WTC11 (cell line): ENCODE data around the gene CALM3. TPM values are rescaled to one million over a fixed set of nuclear protein-coding genes. Genes with fewer than 3 reads are reported as not detected.

ENCODE experiments used
- ATAC-seq: fragments of 200-7000 bp; cut with Tn5 transposase; 2 replicates; pipeline ENCODE4 v1.10.0; 2021; ENCODE audit warnings: mild to moderate bottlenecking, moderate library complexity
- CTCF ChIA-PET: fragments of 300-600 bp; sonication (Branson Sonifier 250); formaldehyde crosslinking; loops from one replicate; lab custom pipeline; 2021; ENCODE audit warnings: antibody characterized with exemption; lab: Charles Lee
- POLR2A ChIA-PET: fragments of 350-600 bp; sonication (Branson Sonifier 250); formaldehyde crosslinking; loops from one replicate; lab custom pipeline; 2021; ENCODE audit warnings: antibody characterized with exemption; lab: Charles Lee
- DNase-seq: peaks from one replicate; pipeline ENCODE4 v3.0.0; 2021; ENCODE audit warnings: low spot score
- H3K27ac Mint-ChIP-seq: 2 replicates; pipeline ENCODE4 v1.8.0; 2021; ENCODE audit warnings: mixed read lengths
- H3K27me3 Mint-ChIP-seq: 2 replicates; pipeline ENCODE4 v1.8.0; 2021; ENCODE audit warnings: low read depth, mild to moderate bottlenecking, moderate library complexity, mixed read lengths
- H3K36me3 Mint-ChIP-seq: 2 replicates; pipeline ENCODE4 v1.8.0; 2021; ENCODE audit warnings: mixed read lengths
- H3K4me1 Mint-ChIP-seq: 2 replicates; pipeline ENCODE4 v1.8.0; 2022; ENCODE audit warnings: mixed read lengths
- H3K4me3 Mint-ChIP-seq: 2 replicates; pipeline ENCODE4 v1.8.0; 2021; ENCODE audit warnings: mild to moderate bottlenecking, moderate library complexity, mixed read lengths
- H3K9me3 Mint-ChIP-seq: 2 replicates; pipeline ENCODE4 v1.8.0; 2021; ENCODE audit warnings: mixed read lengths
- CTCF ChIP-seq: fragments of 200-600 bp; IDR thresholded peaks from 2 replicates; pipeline ENCODE4 v1.8.0; 2022; ENCODE audit warnings: antibody characterized with exemption
- E2F5 ChIP-seq: sonication (generic); formaldehyde crosslinking; IDR thresholded peaks from 2 replicates; pipeline ENCODE4 v1.8.1; 2022; ENCODE audit warnings: mild to moderate bottlenecking, moderate library complexity, missing genetic modification reagents
- EMX1 ChIP-seq: fragments of 250-450 bp; sonication (Bioruptor Pico); IDR thresholded peaks from 2 replicates; pipeline ENCODE4 v1.8.0; 2021; ENCODE audit warnings: mild to moderate bottlenecking
- FOXK1 ChIP-seq: sonication (generic); formaldehyde crosslinking; IDR thresholded peaks from 2 replicates; pipeline ENCODE4 v1.8.0; 2022; ENCODE audit warnings: mild to moderate bottlenecking, moderate library complexity, missing genetic modification reagents
- OVOL2 ChIP-seq: fragments of 250-450 bp; sonication (Bioruptor Pico); IDR thresholded peaks from 2 replicates; pipeline ENCODE4 v1.9.0; 2021; ENCODE audit warnings: mild to moderate bottlenecking, borderline replicate concordance
- RELA ChIP-seq: sonication (generic); formaldehyde crosslinking; IDR thresholded peaks from 2 replicates; pipeline ENCODE4 v1.8.1; 2022; ENCODE audit warnings: missing genetic modification reagents, mild to moderate bottlenecking, borderline replicate concordance
- SOX15 ChIP-seq: fragments of 250-450 bp; sonication (Bioruptor Pico); IDR thresholded peaks from 2 replicates; pipeline ENCODE4 v1.9.0; 2021; ENCODE audit warnings: mild to moderate bottlenecking
- SP1 ChIP-seq: sonication (generic); formaldehyde crosslinking; conservative IDR thresholded peaks from 2 replicates; pipeline ENCODE4 v1.8.1; 2022; ENCODE audit warnings: missing genetic modification reagents
- TEAD1 ChIP-seq: sonication (generic); formaldehyde crosslinking; IDR thresholded peaks from 2 replicates; pipeline ENCODE4 v1.8.0; 2022; ENCODE audit warnings: mild to moderate bottlenecking, missing genetic modification reagents
- USF1 ChIP-seq: sonication (generic); formaldehyde crosslinking; IDR thresholded peaks from 2 replicates; pipeline ENCODE4 v1.8.0; 2022; ENCODE audit warnings: mild to moderate bottlenecking, missing genetic modification reagents
- ZNF263 ChIP-seq: sonication (generic); formaldehyde crosslinking; IDR thresholded peaks from 2 replicates; pipeline ENCODE4 v1.8.1; 2022; ENCODE audit warnings: low read depth, mild to moderate bottlenecking, moderate library complexity, missing genetic modification reagents
- ZNF396 ChIP-seq: fragments of 250-450 bp; sonication (Bioruptor Pico); IDR thresholded peaks from 2 replicates; pipeline ENCODE4 v1.8.0; 2021; ENCODE audit warnings: mild to moderate bottlenecking, moderate library complexity, borderline replicate concordance
- total RNA-seq: library from RNA; stranded (reverse); gene quantifications from 3 replicates; pipeline ENCODE4 v1.2.3, GENCODE V29; 2021
- TF ChIP-seq, protein P1 (sequence below): sonication (generic); formaldehyde crosslinking; IDR thresholded peaks from 2 replicates; pipeline ENCODE4 v1.8.0; 2023; ENCODE audit warnings: mild to moderate bottlenecking, missing genetic modification reagents
- TF ChIP-seq, protein P2 (sequence below): sonication (generic); formaldehyde crosslinking; IDR thresholded peaks from 2 replicates; pipeline ENCODE4 v1.8.1; 2022; ENCODE audit warnings: mild to moderate bottlenecking, missing genetic modification reagents, moderate library complexity, borderline replicate concordance
- TF ChIP-seq, protein P3 (sequence below): sonication (generic); formaldehyde crosslinking; IDR thresholded peaks from 2 replicates; pipeline ENCODE4 v1.8.1; 2022; ENCODE audit warnings: missing genetic modification reagents, borderline replicate concordance
- TF ChIP-seq, protein P4 (sequence below): fragments of 250-450 bp; sonication (Bioruptor Pico); conservative IDR thresholded peaks from 2 replicates; pipeline ENCODE4 v1.9.0; 2021; ENCODE audit warnings: mild to moderate bottlenecking
- TF ChIP-seq, protein P5 (sequence below): sonication (generic); formaldehyde crosslinking; IDR thresholded peaks from 2 replicates; pipeline ENCODE4 v1.8.1; 2023; ENCODE audit warnings: mild to moderate bottlenecking, missing genetic modification reagents, borderline replicate concordance

Gene CALM3
- total RNA-seq, 1 experiment from 2014 or later, result 306 TPM

GRCh38 chr19:46604781-46605355 lies 3.7 kb downstream of the CALM3 start:
- ATAC-seq (no peak), DNase-seq (peak; percentile 16)
- Mint-ChIP-seq H3K4me1 (peaks cover 26% of the 10 kb centered on the region), H3K27ac (no peak overlapping the region; the same call in 1 of the 2 replicates), H3K36me3 (peaks cover 32% of the 10 kb centered on the region), H3K9me3 (no peaks in the 10 kb centered on the region), H3K27me3 (no peaks in the 10 kb centered on the region; the same call in 1 of the 2 replicates), H3K4me3 (no peak overlapping the region)
- CTCF ChIA-PET, result interaction anchor here (0.9 to 4.9 kb wide), 6 partner anchors 9 to 302 kb away, joined by 3 to 26 read pairs (median 5); no protein-coding TSS in a partner anchor
- POLR2A ChIA-PET, result no interaction called here
- TF ChIP-seq OVOL2 (CRISPR knock-in tag) (no peak), SP1 (CRISPR knock-in tag) (no peak), USF1 (CRISPR knock-in tag) (no peak), E2F5 (CRISPR knock-in tag) (no peak), ZNF263 (CRISPR knock-in tag) (no peak), TEAD1 (no peak), ZNF396 (CRISPR knock-in tag) (no peak), RELA (CRISPR knock-in tag) (no peak), SOX15 (CRISPR knock-in tag) (no peak)
- TF ChIP-seq, protein P1, sequence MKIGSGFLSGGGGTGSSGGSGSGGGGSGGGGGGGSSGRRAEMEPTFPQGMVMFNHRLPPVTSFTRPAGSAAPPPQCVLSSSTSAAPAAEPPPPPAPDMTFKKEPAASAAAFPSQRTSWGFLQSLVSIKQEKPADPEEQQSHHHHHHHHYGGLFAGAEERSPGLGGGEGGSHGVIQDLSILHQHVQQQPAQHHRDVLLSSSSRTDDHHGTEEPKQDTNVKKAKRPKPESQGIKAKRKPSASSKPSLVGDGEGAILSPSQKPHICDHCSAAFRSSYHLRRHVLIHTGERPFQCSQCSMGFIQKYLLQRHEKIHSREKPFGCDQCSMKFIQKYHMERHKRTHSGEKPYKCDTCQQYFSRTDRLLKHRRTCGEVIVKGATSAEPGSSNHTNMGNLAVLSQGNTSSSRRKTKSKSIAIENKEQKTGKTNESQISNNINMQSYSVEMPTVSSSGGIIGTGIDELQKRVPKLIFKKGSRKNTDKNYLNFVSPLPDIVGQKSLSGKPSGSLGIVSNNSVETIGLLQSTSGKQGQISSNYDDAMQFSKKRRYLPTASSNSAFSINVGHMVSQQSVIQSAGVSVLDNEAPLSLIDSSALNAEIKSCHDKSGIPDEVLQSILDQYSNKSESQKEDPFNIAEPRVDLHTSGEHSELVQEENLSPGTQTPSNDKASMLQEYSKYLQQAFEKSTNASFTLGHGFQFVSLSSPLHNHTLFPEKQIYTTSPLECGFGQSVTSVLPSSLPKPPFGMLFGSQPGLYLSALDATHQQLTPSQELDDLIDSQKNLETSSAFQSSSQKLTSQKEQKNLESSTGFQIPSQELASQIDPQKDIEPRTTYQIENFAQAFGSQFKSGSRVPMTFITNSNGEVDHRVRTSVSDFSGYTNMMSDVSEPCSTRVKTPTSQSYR (CRISPR knock-in tag), result no peak
- TF ChIP-seq, protein P2, sequence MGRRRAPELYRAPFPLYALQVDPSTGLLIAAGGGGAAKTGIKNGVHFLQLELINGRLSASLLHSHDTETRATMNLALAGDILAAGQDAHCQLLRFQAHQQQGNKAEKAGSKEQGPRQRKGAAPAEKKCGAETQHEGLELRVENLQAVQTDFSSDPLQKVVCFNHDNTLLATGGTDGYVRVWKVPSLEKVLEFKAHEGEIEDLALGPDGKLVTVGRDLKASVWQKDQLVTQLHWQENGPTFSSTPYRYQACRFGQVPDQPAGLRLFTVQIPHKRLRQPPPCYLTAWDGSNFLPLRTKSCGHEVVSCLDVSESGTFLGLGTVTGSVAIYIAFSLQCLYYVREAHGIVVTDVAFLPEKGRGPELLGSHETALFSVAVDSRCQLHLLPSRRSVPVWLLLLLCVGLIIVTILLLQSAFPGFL (CRISPR knock-in tag), result no peak

- ChIA-PET POLR2A (no interaction called here), CTCF (interaction anchor here (0.5 to 4.9 kb wide), 6 partner anchors 9 to 92 kb away, joined by 4 to 26 read pairs (median 5); no protein-coding TSS in a partner anchor)
- no peak for ATAC-seq
- peaks cover 23% of the 10 kb centered on the region for H3K4me1 Mint-ChIP-seq
- no peak overlapping the region for H3K4me3 Mint-ChIP-seq
- no peaks in the 10 kb centered on the region for H3K9me3 Mint-ChIP-seq
- DNase-seq, result peak; percentile 7
- H3K27me3 Mint-ChIP-seq, result no peaks in the 10 kb centered on the region; the same call in 1 of the 2 replicates
- no peak overlapping the region for H3K27ac Mint-ChIP-seq
- peaks cover 33% of the 10 kb centered on the region for H3K36me3 Mint-ChIP-seq
- no peak for TF ChIP-seq EMX1 (CRISPR knock-in tag)
- TF ChIP-seq, protein P3, sequence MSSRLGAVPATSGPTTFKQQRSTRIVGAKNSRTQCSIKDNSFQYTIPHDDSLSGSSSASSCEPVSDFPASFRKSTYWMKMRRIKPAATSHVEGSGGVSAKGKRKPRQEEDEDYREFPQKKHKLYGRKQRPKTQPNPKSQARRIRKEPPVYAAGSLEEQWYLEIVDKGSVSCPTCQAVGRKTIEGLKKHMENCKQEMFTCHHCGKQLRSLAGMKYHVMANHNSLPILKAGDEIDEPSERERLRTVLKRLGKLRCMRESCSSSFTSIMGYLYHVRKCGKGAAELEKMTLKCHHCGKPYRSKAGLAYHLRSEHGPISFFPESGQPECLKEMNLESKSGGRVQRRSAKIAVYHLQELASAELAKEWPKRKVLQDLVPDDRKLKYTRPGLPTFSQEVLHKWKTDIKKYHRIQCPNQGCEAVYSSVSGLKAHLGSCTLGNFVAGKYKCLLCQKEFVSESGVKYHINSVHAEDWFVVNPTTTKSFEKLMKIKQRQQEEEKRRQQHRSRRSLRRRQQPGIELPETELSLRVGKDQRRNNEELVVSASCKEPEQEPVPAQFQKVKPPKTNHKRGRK (CRISPR knock-in tag), result no peak
- TF ChIP-seq CTCF, result no peak
- TF ChIP-seq TEAD1, result no peak
- TF ChIP-seq, protein P4, sequence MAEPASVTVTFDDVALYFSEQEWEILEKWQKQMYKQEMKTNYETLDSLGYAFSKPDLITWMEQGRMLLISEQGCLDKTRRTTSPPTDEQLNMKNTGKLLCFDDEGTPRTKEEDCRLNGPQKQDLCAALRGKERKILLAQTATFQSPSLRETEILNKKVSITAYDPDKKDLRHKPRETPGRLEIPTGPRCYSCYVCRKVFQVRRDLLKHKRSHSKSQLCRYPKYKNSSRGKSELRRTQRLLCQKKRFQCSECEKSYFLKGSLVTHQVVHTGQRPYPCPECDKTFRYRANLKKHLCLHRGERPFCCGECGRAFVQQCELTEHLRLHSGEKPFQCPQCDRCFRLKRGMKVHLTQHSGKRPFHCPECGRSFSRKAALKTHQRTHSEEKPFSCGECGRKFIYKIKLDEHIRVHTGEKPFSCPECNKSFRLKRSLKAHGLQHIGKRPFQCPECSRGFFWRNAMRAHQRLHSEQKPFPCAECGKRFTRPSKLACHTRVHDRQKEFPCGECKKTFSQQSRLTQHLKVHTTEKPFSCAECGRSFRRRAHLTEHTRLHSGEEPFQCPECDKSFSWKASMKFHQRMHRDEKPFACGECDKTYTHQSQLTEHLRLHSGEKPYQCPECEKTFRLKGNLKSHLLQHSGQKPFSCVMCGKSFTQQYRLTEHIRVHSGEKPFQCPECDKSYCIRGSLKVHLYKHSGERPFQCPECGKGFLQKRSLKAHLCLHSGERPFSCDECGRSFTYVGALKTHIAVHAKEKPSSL (CRISPR knock-in tag), result no peak
- no peak for TF ChIP-seq FOXK1 (CRISPR knock-in tag)
- TF ChIP-seq, protein P5, sequence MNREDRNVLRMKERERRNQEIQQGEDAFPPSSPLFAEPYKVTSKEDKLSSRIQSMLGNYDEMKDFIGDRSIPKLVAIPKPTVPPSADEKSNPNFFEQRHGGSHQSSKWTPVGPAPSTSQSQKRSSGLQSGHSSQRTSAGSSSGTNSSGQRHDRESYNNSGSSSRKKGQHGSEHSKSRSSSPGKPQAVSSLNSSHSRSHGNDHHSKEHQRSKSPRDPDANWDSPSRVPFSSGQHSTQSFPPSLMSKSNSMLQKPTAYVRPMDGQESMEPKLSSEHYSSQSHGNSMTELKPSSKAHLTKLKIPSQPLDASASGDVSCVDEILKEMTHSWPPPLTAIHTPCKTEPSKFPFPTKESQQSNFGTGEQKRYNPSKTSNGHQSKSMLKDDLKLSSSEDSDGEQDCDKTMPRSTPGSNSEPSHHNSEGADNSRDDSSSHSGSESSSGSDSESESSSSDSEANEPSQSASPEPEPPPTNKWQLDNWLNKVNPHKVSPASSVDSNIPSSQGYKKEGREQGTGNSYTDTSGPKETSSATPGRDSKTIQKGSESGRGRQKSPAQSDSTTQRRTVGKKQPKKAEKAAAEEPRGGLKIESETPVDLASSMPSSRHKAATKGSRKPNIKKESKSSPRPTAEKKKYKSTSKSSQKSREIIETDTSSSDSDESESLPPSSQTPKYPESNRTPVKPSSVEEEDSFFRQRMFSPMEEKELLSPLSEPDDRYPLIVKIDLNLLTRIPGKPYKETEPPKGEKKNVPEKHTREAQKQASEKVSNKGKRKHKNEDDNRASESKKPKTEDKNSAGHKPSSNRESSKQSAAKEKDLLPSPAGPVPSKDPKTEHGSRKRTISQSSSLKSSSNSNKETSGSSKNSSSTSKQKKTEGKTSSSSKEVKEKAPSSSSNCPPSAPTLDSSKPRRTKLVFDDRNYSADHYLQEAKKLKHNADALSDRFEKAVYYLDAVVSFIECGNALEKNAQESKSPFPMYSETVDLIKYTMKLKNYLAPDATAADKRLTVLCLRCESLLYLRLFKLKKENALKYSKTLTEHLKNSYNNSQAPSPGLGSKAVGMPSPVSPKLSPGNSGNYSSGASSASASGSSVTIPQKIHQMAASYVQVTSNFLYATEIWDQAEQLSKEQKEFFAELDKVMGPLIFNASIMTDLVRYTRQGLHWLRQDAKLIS, result no peak
Observed at GRCh38 chr19:46605356-46605821, 4.3 kb downstream of the CALM3 start.
